AG04450 (cell line): Measurements from ENCODE around the gene IGSF9. TPM values are rescaled to one million over a fixed set of nuclear protein-coding genes. Genes with fewer than 3 reads are reported as not detected.

ENCODE experiments used
- CTCF ChIA-PET: fragments of 300-600, 350-600 bp; formaldehyde crosslinking; extraction: SDS; loops from one replicate; lab custom pipeline; 2022; ENCODE audit warnings: antibody characterized with exemption, inconsistent platforms; lab: Charles Lee
- POLR2A ChIA-PET: fragments of 350-600 bp; formaldehyde crosslinking; extraction: SDS; loops from one replicate; lab custom pipeline; 2021; ENCODE audit warnings: antibody characterized with exemption, inconsistent platforms; lab: Yijun Ruan, JAX
- DNase-seq: peaks from one replicate; pipeline ENCODE4 v3.0.0-alpha.2; 2011; ENCODE audit warnings: low read depth, low spot score
- H3K27ac ChIP-seq: one replicate; pipeline ENCODE4 v1.5.1; 2012; ENCODE audit warnings: low read depth, low read length, control low read depth
- H3K27me3 ChIP-seq: one replicate; pipeline ENCODE4 v1.6.0; 2012; ENCODE audit warnings: low read length; ENCODE audit not compliant: control insufficient read depth, insufficient read depth
- H3K4me3 ChIP-seq: 2 replicates; pipeline ENCODE4 v1.5.1; 2011; ENCODE audit warnings: mild to moderate bottlenecking, low read depth, low read length, control low read depth
- H3K9me3 ChIP-seq: 2 replicates; pipeline ENCODE4 v1.5.1; 2012; ENCODE audit warnings: low read length; ENCODE audit not compliant: control insufficient read depth, insufficient read depth
- CTCF ChIP-seq: IDR thresholded peaks from 2 replicates; pipeline ENCODE4 v1.5.1; 2011; ENCODE audit warnings: low read depth, low read length, control low read depth, inconsistent platforms
- polyA plus RNA-seq: library from polyadenylated mRNA; depleted of rRNA; stranded (reverse); fragments of >200 nt; gene quantifications from 2 replicates; pipeline ENCODE4 v1.2.3, GENCODE V29; 2011

Gene IGSF9
- polyA plus RNA-seq, 1 experiment = not detected

- TF ChIP-seq CTCF = no peak
- Histone ChIP-seq H3K27me3 (peaks cover 53% of the 10 kb centered on the region), H3K27ac (no peak overlapping the region), H3K9me3 (no peaks in the 10 kb centered on the region), H3K4me3 (no peak overlapping the region)
- DNase-seq = no peak
- ChIA-PET POLR2A (interaction anchor here (1.0 kb wide), 1 partner anchor 21 kb away, joined by 3 read pairs; the partner anchor contains the start of gene TAGLN2), CTCF (interaction anchor here (0.5 to 5.6 kb wide), 10 partner anchors 10 to 166 kb away, joined by 3 to 75 read pairs (median 3); partner anchors contain the start of gene DUSP23)
Measured at GRCh38 chr1:159946242-159947187, 1.1 kb upstream of the IGSF9 start.

- H3K27me3 ChIP-seq = peaks cover 56% of the 10 kb centered on the region
- H3K27ac ChIP-seq = no peak overlapping the region
- ChIA-PET POLR2A (interaction anchor here (1.0 kb wide), 1 partner anchor 19 kb away, joined by 3 read pairs; the partner anchor contains the start of gene TAGLN2), CTCF (interaction anchor here (1.1 to 5.6 kb wide), 6 partner anchors 16 to 163 kb away, joined by 3 to 75 read pairs (median 4); no protein-coding TSS in a partner anchor)
- no peak for DNase-seq
- no peak for TF ChIP-seq CTCF
- no peaks in the 10 kb centered on the region for H3K9me3 ChIP-seq
- peak overlapping the region; percentile 47 for H3K4me3 ChIP-seq
Measured at GRCh38 chr1:159944623-159945455, 574 bp downstream of the IGSF9 start.

GRCh38 chr1:159943908-159944622 lies 1.3 kb downstream of the IGSF9 start:
- DNase-seq = no peak
- H3K27ac ChIP-seq = no peak overlapping the region
- no peak overlapping the region for H3K4me3 ChIP-seq
- ChIA-PET CTCF (interaction anchor here (5.6 kb wide), 1 partner anchor 62 kb away, joined by 75 read pairs; no protein-coding TSS in a partner anchor), POLR2A (no interaction called here)
- no peaks in the 10 kb centered on the region for H3K9me3 ChIP-seq
- H3K27me3 ChIP-seq = peaks cover 56% of the 10 kb centered on the region
- no peak for TF ChIP-seq CTCF

- no peak for DNase-seq
- CTCF ChIA-PET = interaction anchor here (5.6 kb wide), 1 partner anchor 63 kb away, joined by 75 read pairs; no protein-coding TSS in a partner anchor
Measured at GRCh38 chr1:159943278-159943640, 2.2 kb downstream of the IGSF9 start.

More at GRCh38 chr1:159943278-159943640, 2.2 kb downstream of the IGSF9 start:
- POLR2A ChIA-PET = interaction anchor here (0.7 kb wide), 1 partner anchor 20 kb away, joined by 3 read pairs; no protein-coding TSS in a partner anchor
- Histone ChIP-seq H3K27me3 (peaks cover 56% of the 10 kb centered on the region), H3K27ac (no peak overlapping the region), H3K9me3 (no peaks in the 10 kb centered on the region), H3K4me3 (no peak overlapping the region)
- no peak for TF ChIP-seq CTCF
